CD4-positive, alpha-beta T cell treated with Interleukin-21 for 1 hour (primary cell): Measurements from ENCODE around the gene WWOX.

Experiments used
- DNase-seq: peaks from one replicate; pipeline ENCODE4 v3.0.0-alpha.2; 2020

The WWOX gene

DNA sequence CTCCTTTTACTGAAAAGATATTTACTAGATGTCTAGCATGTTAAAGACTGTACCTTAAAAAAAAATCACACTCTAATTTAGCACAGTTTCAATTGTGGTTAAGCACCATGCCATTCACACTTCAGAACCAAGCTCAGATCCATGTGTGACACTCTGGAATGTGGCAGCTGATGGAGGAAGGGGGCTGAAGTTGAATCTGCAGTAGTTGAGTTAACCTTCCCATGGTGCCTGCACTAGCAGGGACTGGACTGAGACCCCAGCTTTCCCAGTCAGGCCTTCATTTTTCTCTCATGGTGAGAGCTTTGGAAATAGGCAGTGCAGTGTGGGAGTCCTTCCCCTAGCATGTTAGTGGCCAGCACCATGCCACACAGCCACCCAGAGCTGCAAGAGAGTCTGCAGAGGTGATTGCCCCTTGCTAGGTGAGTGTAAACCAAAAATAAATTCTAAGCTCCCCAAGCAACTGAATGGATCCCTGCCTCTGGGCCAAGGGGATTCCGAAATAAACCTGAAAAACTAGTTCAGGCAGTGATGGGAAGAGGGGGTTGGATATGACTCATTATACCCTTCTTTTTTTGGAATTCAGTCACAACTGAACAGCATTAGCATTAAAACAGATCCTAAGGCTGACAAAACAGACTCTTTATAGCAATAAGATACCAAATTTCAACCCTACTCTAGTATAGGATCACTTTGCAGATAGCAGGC, 208.5 kb downstream of the WWOX start:
- DNase-seq: no peak

DNA sequence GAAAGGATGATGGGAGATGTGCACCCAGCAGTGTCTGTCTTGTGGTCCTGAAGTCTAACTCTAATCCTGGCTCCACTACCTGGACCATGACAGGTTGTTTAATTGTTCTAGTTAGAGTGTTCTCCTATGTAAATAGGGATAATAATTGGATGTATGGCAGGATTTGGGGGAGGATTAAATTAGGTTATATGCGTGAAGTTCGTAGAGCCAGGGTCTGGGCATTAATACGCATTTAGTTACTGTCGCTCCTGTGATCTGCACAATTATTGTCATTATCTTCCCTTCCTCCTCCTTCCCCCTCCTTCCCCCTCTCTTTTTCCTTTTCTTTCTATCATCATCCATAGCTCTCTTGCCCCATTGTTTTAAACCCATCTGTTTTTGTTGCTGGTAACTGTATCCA, 210.3 kb downstream of the WWOX start:
- no peak for DNase-seq

- DNase-seq: no peak
Observed at GRCh38 chr16:78310196-78310595, 210.7 kb downstream of the WWOX start.

- DNase-seq: no peak
Observed at GRCh38 chr16:78310990-78311561, 211.6 kb downstream of the WWOX start.

DNA sequence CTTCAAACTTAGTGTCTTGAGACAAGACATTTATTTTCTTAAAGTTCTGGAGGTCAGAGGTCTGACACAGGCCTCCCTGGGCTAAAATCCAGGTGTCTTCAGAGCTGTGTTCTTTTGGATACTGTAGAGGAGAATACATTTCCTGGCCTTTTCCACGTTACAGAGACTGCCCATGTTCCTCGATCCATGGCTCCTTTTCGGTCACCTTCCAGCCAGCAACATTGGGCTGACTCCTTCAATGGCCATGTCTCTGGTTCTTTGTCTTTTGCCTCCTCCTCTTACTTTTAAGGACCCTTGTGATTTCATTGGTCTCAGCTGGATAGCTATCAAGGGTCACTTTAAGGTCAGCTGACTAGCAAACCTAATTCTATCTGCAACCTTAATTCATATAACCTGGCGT, 212.4 kb downstream of the WWOX start:
- no peak for DNase-seq

DNA sequence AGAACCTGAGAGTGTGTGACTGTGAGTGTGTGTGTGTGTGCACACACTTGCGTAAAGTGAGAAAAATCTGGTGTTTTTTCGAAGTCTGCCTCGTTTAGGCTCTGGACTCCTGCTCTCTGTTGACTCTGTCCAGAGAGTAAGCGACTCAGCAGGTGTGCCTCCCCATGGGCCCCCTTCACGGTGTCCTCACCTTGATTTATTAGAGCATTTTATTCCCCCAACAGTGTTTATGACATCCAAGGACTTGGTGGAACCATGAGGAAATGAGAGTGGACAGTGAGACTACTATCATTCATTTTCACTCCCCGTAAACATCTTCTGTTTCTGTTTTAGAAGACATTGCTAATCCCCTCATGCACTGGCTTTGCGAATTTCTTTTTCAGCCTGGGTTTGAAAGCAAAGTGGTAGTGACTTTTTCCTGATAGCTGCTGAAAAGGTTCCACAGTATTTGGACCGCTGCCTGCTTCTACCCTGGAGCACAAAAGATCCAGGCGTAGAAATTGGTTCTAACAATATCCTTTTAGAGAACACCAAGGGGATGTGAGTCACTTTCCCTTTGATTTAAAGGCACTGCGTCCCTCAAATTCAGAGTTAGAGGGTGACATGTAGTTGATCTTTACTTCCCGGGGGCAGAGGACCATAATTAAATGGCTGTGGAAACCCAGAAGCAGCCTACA, 218.2 kb downstream of the WWOX start:
- DNase-seq: no peak

- no peak for DNase-seq
Observed at GRCh38 chr16:78321620-78322360, 222.3 kb downstream of the WWOX start.

DNA sequence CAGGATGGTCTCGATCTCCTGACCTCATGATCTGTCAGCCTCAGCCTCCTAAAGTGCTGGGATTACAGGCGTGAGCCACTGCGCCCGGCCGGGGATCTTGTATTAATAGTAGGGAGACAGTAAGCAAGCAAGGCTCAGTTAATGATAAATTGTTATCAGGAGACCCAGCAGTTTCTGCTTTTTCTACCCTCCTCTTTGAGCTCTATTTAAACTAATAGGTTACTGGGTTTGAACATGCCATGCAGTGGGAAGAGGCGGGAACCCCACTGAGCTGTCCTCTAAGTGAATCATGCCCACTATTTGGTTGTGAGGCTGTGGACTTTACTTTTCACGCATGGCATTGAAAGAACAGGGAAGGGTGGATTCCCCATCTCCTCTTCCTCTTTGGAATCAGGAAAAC, 223.9 kb downstream of the WWOX start:
- DNase-seq: no peak

DNA sequence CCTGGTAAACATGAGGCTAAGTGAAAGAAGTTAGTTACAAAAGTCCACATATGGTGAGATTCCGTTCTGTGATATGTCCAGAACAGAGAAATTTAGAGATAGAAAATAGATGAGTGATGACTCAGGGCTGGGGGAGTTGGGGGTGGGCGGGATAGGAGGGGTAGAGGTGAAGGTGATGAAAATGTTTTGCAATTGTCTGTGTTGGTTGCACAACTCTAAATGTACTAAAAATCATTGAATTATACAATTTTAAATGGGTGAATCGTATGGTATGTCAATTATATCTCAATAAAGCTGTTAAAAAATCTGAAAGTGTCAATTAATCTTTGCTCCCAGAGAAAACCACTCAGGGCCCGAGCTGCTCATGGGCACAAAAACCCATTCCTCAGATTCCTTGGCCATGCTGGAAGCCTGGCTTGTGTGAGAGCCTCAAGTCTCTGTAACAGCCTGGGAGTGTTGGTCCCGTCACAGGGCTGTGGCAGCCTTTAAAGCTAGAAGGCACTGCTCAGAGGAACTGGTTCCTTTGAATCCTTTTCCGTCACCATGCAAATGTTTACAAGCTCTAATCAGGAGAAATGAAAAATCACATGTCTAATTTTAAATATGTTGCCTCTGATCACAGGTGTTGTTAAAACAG, 225.3 kb downstream of the WWOX start:
- DNase-seq: no peak

DNA sequence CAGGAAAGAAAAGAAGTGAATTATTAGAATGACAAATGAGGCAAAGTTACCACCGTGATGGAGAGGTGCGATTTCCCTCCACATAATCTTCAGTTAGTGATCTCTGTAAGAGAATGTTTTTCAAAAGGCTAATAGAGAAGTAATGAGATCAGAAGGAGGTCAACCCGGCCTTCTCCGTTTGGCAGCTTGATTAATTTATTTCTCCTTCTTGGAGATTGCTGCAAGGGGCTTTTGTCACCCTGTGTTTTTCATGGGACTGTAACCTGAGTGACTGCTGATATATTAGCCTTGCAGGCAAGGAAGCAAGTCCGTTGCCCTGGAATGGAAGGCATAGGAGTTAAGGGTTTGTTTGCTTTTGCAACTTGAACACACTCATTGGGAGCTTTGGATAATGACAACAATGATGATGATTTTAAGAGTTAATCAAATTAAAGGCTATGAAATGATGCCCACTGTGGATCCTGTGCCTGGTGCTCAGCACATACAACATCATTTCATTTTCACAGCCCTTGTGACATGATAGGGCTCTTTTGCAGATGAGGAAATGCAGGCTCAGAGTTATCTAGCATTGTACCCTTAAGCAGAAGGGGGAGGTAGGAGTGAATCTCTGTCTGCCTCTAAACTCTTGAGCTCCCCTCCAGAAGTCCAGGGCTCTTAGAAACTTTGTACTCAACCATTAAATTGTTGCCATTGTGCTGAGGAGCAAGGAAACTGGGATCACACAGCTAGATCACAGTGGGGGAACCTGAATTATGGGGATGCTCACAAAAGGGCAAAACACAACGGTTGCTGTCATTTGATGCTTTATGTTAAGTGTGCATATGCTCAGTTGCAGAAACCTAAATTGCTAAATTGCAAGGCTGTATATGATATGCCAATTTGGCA, 226.3 kb downstream of the WWOX start:
- DNase-seq: no peak

DNA sequence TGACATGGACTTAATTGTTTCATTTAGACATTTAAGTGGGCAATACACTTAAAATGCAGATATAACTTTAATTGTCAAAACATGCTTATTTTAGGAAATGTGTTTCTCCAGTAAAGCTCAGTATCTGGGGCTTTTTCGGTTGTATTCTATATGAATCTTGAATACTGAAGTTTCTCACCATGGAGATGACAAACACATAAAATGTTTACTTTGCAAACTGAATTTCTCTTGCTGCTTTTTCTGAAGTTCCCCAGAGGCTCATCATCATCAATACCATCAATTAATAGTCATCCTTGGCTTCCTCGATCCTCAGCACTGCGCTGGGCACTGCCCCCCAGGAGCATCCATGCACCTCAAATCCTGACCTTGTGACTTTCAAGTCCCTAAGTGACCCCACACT, 227.3 kb downstream of the WWOX start:
- no peak for DNase-seq

- no peak for DNase-seq
Observed at GRCh38 chr16:78331731-78332130, 232.3 kb downstream of the WWOX start.

GRCh38 chr16:78333808-78334207, 234.4 kb downstream of the WWOX start:
- no peak for DNase-seq

- DNase-seq: no peak
Observed at GRCh38 chr16:78340590-78340989, 241.1 kb downstream of the WWOX start.

GRCh38 chr16:78348068-78348467, 248.6 kb downstream of the WWOX start:
- DNase-seq: no peak

DNA sequence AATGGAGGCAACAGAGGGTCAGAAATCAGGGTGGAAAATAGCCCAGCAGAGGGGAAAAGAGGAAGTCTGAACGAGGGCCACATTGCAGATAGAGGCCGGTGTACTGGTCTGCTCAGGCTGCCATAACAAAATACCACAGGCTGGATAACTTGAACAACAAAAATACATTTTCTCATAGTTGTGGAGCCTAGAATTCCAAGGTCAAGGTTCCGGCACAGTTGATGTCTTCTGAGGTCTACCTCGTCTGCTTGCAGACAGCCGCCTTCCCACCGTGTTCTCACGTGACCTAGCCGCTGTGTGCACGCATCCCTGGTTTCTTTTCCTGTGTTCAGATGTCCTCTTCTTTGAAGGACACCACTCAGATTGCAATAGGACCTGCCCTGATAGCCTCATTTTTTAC, 249.4 kb downstream of the WWOX start:
- no peak for DNase-seq

- no peak for DNase-seq
Observed at GRCh38 chr16:78352184-78352583, 252.7 kb downstream of the WWOX start.

GRCh38 chr16:78353640-78354275, 254.3 kb downstream of the WWOX start:
- no peak for DNase-seq

- no peak for DNase-seq
Observed at GRCh38 chr16:78362524-78363135, 263.2 kb downstream of the WWOX start.

- no peak for DNase-seq
Observed at GRCh38 chr16:78363843-78364555, 264.5 kb downstream of the WWOX start.

GRCh38 chr16:78364556-78364880, 265.1 kb downstream of the WWOX start:
- no peak for DNase-seq
